Adrenal gland (tissue), 12 donors: ENCODE results near the gene SMCO1. TPM values are rescaled to one million over a fixed set of nuclear protein-coding genes. Genes with fewer than 3 reads are reported as not detected.

Experiments used
- DNase-seq, 7 donors: peaks; one replicate each; pipeline ENCODE4 v3.0.0-alpha.2; 2019 to 2020
- H3K27ac ChIP-seq, 5 donors: fragments of 200-600 bp; sonication (generic) in 4 of 5; 1 replicate in 3 of 5; 2 replicates in 2 of 5; pipeline versions ENCODE4 v1.5.1 to v1.8.0; 2016 to 2020; ENCODE audit warnings: mild to moderate bottlenecking in 1 of 5
- H3K27me3 ChIP-seq: fragments of 200-600 bp; 2 replicates; pipeline ENCODE4 v1.8.0; 2021
- H3K36me3 ChIP-seq, 2 donors: fragments of 200-600 bp; replicated peaks in 1 of 2; 1 replicate in 1 of 2; 2 replicates in 1 of 2; pipeline versions ENCODE4 v1.5.1 to v1.8.0; 2018 to 2022
- H3K4me1 ChIP-seq, 2 donors: fragments of 200-600 bp; replicated peaks in 1 of 2; 1 replicate in 1 of 2; 2 replicates in 1 of 2; pipeline versions ENCODE4 v1.5.1 to v1.8.0; 2018 to 2021
- H3K4me3 ChIP-seq, 4 donors: fragments of 200-600 bp; sonication (generic) in 3 of 4; one replicate each; pipeline ENCODE4 v1.5.1; 2016 to 2018
- H3K9me3 ChIP-seq, 3 donors: fragments of 200-600 bp; sonication (generic) in 1 of 3; replicated peaks in 1 of 3; 1 replicate in 2 of 3; 2 replicates in 1 of 3; pipeline versions ENCODE4 v1.5.1 to v1.8.0; 2016 to 2021
- CTCF ChIP-seq, 6 experiments: fragments of 450-650 bp in 4 of 6; fragments of 200-600 bp in 2 of 6; sonication (generic) in 1 of 6; IDR thresholded peaks; 1 replicate in 5 of 6; 2 replicates in 1 of 6; pipeline versions ENCODE4 v1.5.1 to v1.8.0; 2016 to 2021; ENCODE audit warnings: antibody characterized with exemption in 6 of 6, mild to moderate bottlenecking in 2 of 6, moderate library complexity in 1 of 6
- POLR2A ChIP-seq, 2 donors: fragments of 450-650 bp; IDR thresholded peaks; one replicate each; pipeline ENCODE4 v1.6.1; 2017; ENCODE audit warnings: antibody characterized with exemption in 2 of 2, mild to moderate bottlenecking in 2 of 2, moderate library complexity in 1 of 2
- WGBS, 4 donors: extraction: QIAGEN DNeasy Blood & Tissue Kit in 2 of 4; methylation state at CpG; one replicate each; pipeline versions ENCODE4 v1.1.5 to v1.1.7; 2013 to 2017; 5-methylcytosine and 5-hydroxymethylcytosine counted together
- intact Hi-C, 2 donors: fragments of 100-400 bp; cut with DNase I; formaldehyde crosslinking; loops; one replicate each; pipeline versions ENCODE4 v1.14.1 to v1.15.0; 2022 to 2023
- polyA plus RNA-seq, 3 donors: library from polyadenylated mRNA; stranded (reverse); fragments of 200-250 nt in 2 of 3; fragments of 350-450 nt in 1 of 3; fragmentation: Illumina TruSeq in 1 of 3; extraction: RNeasy Lipid Tissue Mini Kit (QIAGEN cat#74804) in 1 of 3; gene quantifications; one replicate each; pipeline ENCODE4 v1.2.3, GENCODE V29; 2013 to 2014
- total RNA-seq, 9 donors: library from RNA; depleted of rRNA in 4 of 9; stranded (reverse); fragments of >200 nt in 4 of 9; fragments of 120-200 nt in 1 of 9; fragmentation: NEBNext Ultra II Directional in 1 of 9; extraction: Animal tissue kit (Norgen Biotek cat#: 25700) in 1 of 9; gene quantifications; one replicate each; pipeline versions ENCODE4 v1.1.0 to v1.2.4, GENCODE V29; 2013 to 2023
- donor health status: healthy with polysubstance abuse.
- donor health status: Bipolar disorder and iron deficiency.
- donor health status: DM: yes; HTN: yes; CAD: no.
- donor health status: DM: no; HTN: no; CAD: no.
- donor health status: DM: no; HTN: no; CAD: no.
- donor health status: DM: yes; HTN: yes; CAD: no.

SMCO1 gene
- total and polyA plus RNA-seq, 12 donors, result 0.07 to 0.11 TPM; not detected in 10

DNA sequence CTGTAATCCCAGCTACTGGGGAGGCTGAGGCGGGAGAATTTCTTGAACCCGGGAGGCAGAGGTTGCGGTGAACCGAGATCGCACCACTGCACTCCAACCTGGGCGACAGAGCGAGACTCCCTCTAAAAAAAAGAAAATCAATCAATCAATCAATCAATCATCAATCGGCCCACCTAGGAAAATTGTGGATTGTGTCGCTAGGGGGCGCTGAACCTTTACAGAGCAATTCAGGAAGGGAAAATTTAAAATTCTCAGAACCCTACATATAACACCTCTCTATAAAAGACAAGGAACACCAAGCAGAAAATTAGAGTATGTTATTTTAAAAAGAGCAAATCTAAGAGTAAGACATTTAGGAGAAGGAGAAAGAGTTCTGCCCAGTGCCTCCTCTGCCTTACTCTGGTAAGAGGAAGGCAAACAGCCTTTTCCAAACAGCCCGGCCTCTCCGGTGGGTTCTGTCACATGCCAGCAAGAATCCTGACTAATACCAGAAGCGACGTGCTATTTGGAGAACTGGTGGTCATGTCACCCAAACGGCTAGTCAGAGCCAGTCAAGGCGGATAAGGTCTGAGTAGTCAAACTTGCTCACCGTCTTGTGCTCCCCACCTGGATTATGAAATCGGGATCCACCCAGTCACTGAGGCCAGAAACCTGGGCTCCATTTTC, 22.3 kb upstream of the SMCO1 start:
- TF ChIP-seq CTCF (IDR thresholded peaks at IDR 0.05) (peak; percentile 48 to 73 (median 62)), POLR2A (IDR thresholded peaks at IDR 0.05) (no peak)
- 34 to 49% (median 41%) methylated on average over 17 to 18 of the region's 18 CpGs for WGBS, 4 donors
- Histone ChIP-seq H3K36me3 (no peaks in the 10 kb centered on the region), H3K4me3 (no peak overlapping the region), H3K27ac (no peak overlapping the region), H3K27me3 (no peaks in the 10 kb centered on the region), H3K9me3 (no peaks in the 10 kb centered on the region), H3K4me1 (no peaks in the 10 kb centered on the region)
- peak in 5 of 7 donors; percentile 38 to 64 (median 51) for DNase-seq
- intact Hi-C loops, result loop anchor here (10.0 kb wide), 2 partner anchors 147 to 157 kb away; no protein-coding TSS in a partner anchor

DNA sequence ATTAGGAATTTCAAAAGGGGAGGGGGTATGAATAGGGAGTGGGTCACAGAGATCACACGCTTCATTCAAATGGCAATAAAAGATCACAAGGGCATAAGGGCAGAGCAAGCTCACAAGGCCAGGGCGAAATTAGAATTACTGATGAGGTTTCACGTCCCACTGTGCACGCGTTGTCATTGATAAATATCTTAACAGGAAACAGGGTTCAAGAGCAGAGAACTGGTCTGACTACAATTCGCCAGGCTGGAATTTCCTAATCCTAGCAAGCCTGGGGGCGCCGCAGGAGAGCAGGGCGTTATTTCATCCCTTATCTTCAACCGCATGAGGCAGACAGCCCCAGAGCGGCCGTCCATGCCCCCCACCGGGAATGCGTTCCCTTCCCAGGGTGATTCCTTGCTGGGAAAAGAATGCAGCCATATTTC, 18.1 kb upstream of the SMCO1 start:
- WGBS, 4 donors, result 19 to 38% (median 35%) methylated on average over 8 to 14 of the region's 14 CpGs
- no peaks in the 10 kb centered on the region for H3K4me1 ChIP-seq
- H3K27me3 ChIP-seq, result no peaks in the 10 kb centered on the region
- H3K36me3 ChIP-seq, result no peaks in the 10 kb centered on the region
- peaks cover 0 to 5% (median 0%) of the 10 kb centered on the region in 3 donors for H3K9me3 ChIP-seq
- intact Hi-C loops, result loop anchor here (10.0 kb wide), 2 partner anchors 152 to 162 kb away; no protein-coding TSS in a partner anchor
- H3K4me3 ChIP-seq, result no peak overlapping the region
- DNase-seq, result no peak
- no peak for TF ChIP-seq CTCF (IDR thresholded peaks at IDR 0.05)
- TF ChIP-seq POLR2A (IDR thresholded peaks at IDR 0.05), result no peak
- no peak overlapping the region for H3K27ac ChIP-seq

DNA sequence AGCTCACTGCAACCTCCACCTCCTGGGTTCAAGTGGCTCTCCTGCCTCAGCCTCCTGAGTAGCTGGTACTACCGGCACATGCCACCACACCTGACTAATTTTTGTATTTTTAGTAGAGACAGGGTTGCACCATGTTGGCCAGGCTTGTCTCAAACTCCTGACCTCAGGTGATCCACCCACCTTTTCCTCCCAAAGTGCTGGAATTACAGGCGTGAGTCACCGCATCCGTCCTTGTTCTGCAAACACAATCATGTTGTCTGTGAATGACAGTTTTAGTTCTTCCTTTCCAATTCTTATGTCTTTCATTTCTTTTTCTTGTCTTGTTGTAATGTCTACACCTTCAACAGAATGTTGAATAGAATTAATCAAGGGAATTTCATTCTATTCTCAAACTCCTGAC, 16.3 kb upstream of the SMCO1 start:
- 59 to 85% (median 79%) methylated on average over 4 of the region's 4 CpGs for WGBS, 4 donors
- intact Hi-C loops, result loop anchor here (10.0 kb wide), 2 partner anchors 153 to 163 kb away; no protein-coding TSS in a partner anchor
- TF ChIP-seq CTCF (IDR thresholded peaks at IDR 0.05), result no peak
- no peak for TF ChIP-seq POLR2A (IDR thresholded peaks at IDR 0.05)

GRCh38 chr3:196528639-196529233, 13.6 kb upstream of the SMCO1 start:
- Histone ChIP-seq H3K27ac (no peak overlapping the region), H3K4me1 (no peaks in the 10 kb centered on the region), H3K4me3 (peak overlapping the region in 1 of 4 donors; percentile 60), H3K9me3 (peaks cover 0 to 5% (median 0%) of the 10 kb centered on the region in 3 donors), H3K27me3 (no peaks in the 10 kb centered on the region), H3K36me3 (no peaks in the 10 kb centered on the region)
- intact Hi-C loops, result loop anchor here in 1 of 2 donors (10.0 kb wide), 1 partner anchor 264 kb away; no protein-coding TSS in a partner anchor
- TF ChIP-seq CTCF (IDR thresholded peaks at IDR 0.05), result peak in 5 of 6 experiments; percentile 19 to 70 (median 60)
- TF ChIP-seq POLR2A (IDR thresholded peaks at IDR 0.05), result no peak
- 4 to 25% (median 6%) methylated on average over 6 to 52 of the region's 52 CpGs for WGBS, 4 donors
- peak in 6 of 7 donors; percentile 25 to 71 (median 56) for DNase-seq

More for the DNA sequence above, 16.3 kb upstream of the SMCO1 start:
- Histone ChIP-seq H3K4me1 (no peaks in the 10 kb centered on the region), H3K27ac (no peak overlapping the region), H3K4me3 (no peak overlapping the region), H3K9me3 (peaks cover 0 to 5% (median 0%) of the 10 kb centered on the region in 3 donors), H3K27me3 (no peaks in the 10 kb centered on the region), H3K36me3 (no peaks in the 10 kb centered on the region)
- DNase-seq, result no peak
